OCI-M2 (cell line): ENCODE results near the gene CPZ.
"Not testable (repeated sequence)": the region's sequence is repeated elsewhere in the genome, so short reads cannot be mapped to it uniquely, and the experiment has no call there.

Source experiments
- DNase-seq: peaks from one replicate; lab custom pipeline; 2025; ENCODE audit not compliant: unreplicated experiment; lab: John Stamatoyannopoulos, UW

The CPZ gene

DNA sequence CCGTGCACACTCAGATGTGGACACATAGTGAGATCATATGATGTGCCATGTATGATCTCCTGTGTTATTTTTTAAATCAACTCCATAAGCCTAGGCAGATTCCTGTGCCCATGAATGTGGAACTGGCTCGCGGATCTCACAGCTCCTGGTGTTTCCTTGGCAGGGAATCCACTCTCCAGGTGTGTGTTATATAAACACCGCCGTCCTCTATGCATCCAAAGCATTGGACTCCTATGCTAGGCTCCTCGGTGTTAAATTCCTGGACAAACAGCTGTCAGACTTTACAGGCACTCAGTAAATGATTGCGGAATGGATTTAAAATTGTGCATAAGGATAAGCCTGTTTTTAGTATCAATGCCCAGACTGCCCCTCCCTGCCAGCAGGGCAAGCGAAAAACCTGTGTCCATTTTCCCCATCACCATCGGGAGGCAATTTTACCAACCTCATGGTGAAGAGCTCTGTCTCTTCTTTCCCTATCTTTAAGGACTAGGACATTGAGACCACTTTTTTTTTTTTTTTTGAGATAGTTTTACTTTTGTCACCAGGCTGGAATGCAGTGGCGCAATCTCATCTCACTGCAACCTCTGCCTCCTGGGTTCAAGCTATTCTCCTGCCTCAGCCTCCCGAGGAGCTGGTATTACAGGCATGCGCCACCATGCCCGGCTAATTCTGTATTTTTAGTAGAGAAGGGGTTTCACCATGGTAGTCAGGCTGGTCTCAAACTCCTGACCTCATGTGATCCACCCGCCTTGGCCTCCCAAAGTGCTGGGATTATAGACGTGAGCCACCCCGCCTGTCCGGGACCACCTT lies 36.0 kb upstream of the CPZ start:
- no peak for DNase-seq

DNA sequence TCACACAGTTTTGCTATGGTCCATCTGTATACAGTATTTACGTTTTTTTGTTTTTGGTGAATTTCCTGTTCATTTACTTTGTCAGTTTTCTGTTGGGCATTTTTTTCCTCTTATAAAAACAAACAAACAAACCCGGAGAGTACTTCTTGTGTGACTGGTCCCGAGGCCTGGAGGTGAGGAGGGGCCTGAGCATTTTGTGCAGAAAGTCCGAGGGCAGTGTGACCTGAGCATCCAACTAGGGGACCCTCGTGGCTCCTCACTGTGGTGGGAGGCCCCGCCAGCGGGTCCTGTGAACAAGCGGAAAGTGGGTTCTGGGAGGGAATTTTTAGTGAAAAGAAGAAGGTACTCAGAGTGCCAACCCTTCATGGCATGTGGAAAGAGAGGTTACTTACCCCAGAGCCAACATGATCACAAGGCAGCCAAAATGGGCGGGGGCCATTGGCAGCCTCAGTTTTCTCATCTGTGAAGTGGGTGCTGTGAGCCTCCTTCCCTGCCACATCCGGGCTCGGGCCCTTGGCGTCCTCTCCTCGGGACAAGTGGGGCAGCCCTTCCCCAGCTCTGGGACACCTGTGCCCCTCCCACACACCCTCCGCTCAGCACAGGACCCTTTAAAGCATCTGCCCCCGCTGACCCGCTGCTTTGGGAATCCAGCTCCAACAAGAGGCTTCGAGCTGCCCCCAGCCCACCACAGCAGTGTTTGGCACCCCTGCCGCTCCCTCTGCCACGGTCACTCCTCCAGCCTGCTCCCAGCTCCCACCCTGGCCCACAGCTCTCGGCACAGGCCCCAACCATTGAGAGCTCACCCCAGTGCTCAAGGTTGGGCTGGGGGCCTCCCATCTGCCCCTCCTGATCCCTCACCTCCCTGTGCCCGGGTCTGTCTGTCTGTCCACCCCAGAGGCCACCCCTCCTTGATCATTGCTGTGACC lies 35.2 kb upstream of the CPZ start:
- no peak for DNase-seq

DNA sequence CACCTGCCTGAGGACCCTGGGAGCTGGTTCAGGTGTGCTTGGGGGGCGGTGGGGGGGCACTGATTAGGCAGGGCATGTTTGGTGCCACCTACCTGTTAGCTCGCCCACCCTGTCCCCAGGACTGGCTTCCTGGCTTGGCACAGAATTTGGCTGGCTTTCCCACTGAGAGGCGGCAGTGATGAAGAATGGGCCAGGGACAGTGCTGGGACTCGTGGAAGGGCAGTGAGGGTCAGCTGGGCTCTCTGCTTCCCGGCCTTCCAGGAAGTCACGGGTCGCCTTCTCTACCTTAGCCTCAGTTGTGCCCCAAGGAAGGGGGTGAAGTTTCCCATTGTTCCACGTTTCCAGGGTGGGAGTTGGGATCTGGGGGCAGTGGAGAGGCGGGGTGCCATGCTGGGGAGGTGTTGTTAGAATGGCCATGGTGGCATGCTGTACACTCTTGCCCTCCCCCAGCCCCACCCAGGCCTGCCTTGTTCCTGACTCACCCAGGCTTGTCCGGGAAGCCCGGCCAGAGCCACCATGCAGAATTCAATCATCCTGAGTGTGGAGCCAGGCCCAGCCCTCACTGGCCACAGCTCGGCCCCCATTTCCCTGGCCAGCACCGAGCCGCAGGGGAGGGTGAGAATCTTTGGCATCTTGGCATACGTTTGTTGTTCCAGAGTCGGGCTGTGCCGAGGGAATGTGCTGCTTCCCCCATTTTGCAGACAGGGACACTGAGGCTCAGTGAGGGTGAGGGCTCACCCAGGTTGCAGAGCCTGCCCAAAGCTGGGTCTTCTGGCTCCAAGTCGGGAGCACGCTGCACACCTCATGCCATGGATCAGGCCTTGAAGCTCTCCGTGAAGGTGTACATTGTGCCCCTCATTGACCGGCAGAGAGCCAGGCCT lies 34.2 kb upstream of the CPZ start:
- DNase-seq = no peak

DNA sequence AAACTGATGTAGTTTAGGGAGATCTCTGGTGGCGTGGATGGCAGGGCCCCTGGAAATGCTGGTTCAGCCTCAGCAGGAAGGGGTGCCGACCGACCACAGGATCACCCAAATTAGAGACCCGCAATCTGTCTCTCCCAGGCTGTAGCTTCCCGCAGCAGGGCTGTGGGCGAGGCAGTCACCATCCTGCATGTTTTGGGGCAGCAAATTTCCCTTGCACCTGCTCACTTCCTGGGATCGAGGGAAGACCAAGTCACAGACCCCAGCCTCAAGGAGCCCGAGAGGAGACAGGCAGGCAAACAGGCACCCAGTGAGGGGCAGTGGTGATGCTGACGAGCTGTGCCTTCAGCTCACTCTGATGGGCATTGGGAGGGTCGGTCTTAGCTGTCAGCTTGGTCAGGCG lies 33.6 kb upstream of the CPZ start:
- no peak for DNase-seq

DNA sequence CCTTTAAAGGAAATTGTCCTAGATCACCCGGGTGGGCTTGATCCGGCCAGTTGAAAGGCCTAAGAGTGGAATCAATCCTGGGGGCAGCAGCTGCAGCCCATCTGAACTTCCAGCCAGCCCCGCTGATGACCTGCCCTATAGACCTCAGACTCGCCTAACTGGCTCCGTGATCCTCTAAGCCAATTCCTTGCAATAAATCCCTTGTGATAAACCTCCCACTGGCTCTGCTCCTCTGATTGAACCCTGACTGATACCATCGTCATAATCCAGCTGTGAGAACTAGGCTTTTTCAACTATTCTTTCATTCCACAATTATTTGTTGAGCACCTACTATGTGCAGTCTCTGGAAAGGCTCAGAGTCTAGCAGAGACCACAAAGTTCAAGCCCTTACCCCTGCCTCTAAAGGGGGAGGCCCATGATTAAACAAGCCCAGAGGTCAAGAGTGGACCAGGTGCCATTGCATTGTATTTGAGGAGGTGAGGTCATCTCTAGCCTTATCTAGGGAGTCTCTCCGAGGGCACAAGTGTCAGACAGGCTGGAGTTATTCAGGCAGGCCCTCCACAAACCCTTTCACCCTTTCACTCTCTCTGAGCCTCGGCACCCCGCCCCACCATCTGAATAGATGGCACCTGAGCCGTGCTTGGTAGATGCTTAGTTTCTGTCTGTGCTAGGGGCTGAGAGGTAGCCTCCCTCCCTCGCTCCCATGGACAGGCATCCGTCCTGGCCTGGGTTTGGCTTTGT lies 32.9 kb upstream of the CPZ start:
- DNase-seq = no peak

DNA sequence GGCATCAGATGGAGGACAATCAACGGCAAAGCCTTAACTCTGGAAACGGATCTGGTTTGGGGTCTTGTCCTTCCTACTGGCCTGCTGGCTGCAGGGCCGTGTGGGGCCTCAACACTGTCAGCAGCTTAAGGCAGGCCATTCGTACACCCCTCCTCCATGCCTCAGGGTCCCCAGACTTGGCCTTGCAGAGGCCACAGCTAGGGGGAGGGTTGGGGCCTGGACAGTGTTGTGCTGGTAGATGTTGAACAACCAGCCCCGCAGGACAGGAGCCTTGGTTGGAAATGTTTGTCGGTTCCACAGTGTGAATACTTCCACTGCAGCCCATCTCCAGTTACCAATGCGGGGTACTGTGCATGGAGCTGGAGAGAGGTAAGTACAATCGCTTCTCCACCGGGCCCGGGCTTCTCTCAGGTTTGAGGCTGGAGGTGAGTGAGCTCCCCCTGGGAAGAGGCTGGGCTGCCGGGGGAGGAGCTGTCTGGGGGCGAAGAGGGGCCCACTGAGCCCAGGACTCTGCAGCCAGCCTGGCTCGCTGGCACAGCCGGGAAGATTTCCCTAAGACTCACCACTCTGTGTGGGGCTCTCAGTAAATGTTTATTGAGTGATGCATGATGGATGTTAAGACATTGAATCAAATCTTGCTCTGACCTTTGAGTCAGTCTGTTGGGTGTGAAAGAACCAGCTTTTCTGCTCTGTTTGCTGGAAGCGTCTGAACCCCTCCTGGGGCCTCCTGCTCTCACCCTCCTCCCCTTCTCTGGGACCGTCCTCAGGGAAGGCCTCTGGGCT lies 32.1 kb upstream of the CPZ start:
- no peak for DNase-seq

DNA sequence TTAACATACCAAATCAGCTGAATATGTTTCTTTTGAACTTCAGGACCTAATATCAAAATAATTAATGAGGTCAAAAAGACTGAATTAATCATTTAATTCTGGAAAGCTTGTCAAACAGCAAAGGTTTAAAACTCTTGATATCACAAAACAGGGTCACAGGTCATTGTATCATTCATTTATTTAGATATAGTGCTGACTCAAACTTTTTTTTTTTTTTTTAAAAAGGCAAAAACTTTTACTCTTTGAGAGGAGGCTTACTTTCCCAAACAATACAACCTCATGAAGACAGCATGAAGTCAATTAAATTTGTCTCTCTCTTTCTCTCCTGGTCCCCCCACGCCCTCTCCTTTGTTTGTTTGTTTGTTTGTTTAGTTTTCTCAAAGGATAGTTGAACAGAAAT lies 28.0 kb upstream of the CPZ start:
- DNase-seq = no peak

DNA sequence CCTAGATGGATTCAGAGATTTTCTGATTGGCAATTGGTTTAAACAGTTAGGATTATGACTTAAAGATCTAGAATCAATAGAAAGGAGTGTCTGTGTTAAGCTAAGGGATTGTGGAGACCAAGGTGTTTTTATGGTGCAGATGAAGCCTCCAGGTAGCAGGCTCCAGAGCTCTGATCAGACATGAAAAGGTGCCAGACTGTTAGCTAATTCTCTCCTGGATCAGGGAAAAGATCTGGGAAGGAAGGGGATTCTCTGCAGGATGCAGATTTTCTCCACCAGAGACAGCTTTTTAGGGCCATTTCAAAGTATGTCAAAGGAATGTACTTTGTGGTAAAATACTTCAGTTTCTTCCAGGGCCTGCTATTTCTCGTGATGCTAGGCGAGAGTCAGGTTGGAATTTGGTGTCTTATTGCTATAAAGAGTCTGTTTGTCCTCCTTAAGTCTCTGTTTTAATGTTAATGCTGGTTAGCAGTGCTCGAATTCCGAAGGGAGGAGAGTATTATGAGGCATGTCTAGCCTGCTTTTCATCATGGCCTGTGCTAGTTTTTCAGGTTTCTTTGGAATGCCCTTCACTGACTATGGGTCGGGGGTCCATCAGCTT lies 24.4 kb upstream of the CPZ start:
- DNase-seq = no peak

DNA sequence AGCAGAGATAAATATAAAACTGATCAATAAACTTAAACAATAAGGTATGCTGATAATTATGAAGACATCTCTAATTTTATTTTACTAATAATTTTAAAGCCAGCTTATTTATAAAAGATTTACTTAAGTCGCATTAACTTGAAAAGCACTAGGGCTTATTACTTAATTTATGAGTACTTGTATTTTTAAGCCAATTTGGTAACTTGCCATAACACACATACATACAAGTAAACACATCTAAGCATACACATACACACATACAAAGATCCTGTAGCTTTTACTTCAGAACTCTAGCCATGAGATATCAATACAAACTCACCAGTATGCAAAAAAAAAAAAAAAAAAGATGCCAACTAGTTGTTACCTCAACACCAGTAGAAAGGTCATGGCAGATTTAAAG lies 22.4 kb upstream of the CPZ start:
- no peak for DNase-seq

DNA sequence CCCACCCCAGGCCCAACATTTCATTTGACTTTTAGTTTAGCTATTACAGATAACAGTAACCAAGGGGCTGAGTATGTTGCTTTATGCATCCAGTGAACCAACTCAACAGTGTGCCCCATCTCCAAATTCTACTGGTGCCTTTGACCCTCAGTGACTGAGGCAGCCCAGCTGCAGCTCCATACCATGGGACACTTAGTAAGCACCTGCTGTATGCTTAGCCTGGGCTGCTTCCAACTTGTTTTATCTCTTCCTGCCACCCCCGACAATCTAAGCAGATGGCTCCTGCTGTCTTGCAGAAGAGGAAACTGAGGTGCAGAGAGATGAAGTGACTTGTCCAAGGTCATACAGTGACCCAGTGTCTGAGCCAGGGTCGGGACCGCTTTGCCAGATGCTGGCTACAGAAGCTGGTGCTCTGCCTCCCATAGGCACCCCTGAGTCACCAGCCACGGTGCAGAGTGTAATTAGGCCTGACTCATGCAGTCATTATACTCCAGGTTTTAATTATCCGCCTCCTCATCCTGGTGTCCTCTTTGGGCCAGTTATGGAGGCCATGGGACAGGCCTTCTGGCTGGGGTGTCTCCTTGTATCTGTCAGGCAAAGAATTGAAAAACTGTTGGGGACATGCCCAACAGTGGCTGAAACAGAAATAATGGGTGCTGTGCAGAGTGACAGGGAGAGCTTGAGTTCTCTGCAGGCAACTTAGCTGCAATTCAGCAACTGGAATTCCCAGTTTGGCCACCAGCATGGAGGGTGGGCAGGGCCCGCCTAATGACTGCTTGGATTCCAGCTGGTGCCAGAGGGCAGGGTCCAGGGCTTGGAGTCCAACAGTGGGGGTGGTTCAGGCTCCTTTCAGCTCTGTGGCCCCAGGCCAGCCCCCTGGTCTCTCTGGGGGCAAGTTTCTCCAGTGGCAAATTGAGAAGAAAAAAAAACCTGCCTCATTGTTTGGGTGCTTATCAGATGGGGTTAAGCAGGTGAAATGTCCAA lies 20.6 kb upstream of the CPZ start:
- DNase-seq = no peak

DNA sequence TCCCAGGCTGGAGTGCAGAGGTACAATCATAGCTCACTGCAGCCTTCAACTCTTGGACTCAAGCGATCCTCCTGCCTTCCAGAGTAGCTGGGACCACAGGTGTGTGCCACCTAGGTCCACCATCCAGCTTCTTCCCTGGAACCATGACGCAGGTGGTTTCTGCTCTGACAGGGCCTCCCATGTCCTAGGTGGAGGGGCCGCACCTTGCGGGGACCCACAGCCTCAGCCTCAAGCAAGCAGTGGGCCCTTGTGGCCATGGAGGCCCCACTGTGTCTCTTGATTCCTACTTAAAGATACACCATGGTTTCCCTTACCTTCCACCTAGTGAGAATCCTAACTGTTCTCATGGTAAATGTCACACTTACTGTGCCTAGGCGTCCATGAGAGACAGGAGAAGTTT lies 19.3 kb upstream of the CPZ start:
- no peak for DNase-seq

DNA sequence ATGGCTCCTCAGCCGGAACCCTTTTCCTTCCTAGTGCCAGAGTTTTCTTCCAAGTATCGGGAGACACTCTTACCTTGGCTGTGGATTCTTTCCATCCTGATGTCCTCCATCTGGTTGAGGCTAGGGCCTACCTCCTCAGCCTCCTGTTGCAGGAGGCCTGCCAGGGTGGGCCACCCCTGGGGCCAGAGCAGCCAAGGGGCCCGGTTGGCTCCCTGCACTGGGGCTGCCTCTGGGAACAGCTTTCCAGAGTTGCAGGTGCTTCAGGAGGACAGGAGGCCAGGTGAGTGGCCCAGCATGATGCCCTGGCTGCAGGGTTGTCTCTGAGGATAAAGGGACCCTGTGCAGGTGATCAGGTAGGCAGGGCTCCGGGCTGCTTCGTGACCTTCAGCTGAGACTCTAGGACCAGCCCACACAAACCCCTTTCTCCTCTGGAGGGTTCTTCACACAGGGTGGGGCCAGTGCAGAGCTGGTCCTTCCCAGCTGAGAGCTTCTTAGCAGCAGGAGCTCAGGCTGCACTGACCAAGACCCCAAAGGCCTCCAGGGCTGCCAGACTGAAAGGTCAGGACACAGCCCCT lies 17.7 kb upstream of the CPZ start:
- DNase-seq = no peak

DNA sequence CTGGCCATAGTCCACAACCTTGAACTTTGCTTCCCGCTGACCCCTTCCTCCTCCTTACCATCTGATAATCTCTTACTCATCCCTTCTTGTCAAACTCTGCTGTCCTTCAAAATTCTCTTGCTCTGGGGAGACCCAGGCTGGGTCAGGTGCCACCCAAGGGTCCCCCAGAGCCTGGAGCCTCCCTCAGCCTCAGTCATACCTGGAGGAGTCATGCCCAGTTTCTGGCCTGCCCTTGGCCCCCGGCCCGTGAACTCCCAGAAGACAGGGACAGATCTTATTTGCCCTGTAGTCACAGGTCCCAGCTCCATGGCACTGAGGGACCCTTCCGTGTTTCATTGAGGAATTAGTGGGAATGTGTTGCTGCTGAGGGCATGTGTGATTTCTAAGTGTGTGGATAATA lies 17.1 kb upstream of the CPZ start:
- no peak for DNase-seq

DNA sequence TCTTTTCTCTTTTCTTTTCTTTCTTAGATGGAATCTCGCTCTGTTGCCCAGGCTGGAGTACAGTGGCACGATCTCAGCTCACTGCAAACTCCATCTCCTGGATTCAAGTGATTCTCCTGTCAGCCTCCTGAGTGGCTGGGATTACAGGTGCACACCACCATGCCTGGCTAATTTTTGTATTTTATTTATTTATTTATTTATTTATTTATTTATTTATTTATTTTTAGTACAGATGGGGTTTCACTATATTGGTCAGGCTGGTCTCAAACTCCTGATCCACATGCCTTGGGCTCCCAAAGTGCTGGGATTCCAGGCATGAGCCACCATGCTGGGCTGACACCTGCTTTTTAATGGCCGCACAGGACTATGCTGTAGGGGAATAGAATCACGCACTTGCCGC lies 16.0 kb upstream of the CPZ start:
- DNase-seq = not testable (repeated sequence)

DNA sequence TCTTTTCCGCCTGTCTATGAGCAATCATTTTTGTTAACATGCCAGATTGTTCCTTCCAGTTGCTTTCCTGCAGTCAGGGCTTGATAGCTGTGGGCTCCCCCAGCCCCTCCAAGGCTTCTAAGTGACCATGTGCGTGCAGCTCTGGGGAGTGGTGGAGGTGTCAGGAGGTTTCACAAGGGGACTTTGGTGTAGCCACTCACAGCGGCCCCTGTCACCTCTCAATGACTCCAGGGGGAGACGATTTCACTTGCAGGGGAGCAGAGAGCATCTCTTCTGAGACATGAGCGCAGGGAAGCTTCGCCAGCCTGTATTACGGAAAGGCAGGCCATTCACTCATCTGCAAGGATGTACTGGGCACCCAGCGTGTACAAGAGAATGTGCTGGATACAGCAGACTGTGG lies 15.5 kb upstream of the CPZ start:
- no peak for DNase-seq

DNA sequence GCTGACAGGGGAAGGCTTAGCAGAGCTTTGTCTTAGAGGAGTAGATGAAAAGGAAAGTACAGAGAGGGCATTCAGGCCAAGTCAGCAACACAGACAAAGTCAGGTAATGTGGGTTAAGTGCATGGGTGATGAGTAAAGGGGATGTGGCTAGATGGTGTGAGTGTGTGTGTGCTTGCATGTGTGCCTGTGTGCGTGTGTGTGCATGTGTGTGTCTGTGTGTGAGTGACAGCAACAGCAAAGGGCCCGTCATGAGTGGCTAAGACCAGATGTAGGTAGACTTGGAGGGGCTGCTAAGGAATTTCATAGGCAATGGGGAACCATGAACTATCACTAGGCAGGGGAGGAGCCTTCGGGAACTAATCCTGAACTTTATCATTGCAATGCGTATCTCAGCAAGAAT lies 14.6 kb upstream of the CPZ start:
- DNase-seq = no peak

DNA sequence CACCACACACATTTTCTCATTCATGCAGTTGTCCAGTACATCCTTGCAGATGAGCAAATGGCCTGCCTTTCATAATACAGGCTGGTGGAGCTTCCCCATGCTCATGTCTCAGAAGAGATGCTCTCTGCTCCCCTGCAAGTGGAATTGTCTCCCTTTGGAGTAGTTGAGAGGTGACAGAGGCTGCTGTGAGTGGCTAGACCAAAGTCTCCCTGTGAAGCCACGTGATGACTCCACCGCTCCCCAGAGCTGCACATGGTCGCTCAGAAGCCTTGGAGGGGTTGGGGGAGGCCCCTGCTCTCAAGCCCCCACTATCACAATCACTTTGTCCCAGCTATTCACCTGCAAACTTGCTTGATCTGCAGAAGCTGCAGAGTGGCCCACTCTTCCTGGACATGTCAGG lies 13.8 kb upstream of the CPZ start:
- no peak for DNase-seq
